ENCODE data around the gene GJC2.

The GJC2 gene

DNA sequence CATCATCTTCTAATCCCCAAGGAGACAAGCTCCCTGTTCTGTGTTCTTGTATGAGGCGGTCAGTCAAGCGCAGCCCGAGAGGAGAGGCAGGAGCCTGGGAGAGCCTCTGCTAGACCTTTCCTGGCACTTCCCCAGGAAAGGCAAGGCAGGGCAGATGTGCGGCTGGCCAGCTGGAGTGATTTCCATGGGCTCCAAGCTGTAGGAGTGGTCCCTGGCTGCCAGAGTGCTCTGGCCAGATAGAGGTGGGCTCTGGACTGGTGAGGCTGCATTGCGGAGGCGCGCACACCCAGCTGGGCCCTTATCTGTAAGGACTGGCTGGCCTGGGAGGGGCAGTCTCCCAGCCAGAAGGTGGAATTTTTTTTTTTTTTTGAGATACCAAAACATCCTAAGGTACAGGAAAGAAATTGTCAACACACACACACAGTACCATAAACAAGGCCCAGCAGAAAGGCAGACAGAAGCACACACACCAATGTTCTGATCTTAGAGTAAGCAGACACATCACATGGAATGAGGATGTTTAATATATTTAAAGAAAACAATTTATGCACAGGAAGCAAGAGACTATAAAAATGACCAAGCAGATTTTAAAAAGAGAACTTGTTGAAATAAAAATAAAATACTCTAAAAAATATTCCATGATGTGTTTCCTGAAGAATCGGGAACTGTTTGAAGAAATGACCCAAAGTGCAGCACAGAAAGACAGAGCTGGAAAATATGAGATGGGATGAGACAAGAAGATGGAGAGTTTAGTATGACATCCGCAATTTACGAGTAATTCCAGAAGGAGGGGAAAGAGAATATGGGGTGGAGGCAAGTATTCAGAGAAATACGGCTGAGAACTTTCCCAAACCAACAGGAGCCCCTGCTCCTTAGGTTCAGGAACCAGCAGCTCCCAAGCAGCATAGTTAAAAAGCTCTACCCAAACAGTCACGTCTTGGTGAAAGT is 29.3 kb downstream of the GJC2 start:
- no peak overlapping the region for H3K4me3 ChIP-seq (ENCODE audit: low read depth, low read length)
- H3K27ac ChIP-seq, result no peak overlapping the region
- TF ChIP-seq, protein P1, sequence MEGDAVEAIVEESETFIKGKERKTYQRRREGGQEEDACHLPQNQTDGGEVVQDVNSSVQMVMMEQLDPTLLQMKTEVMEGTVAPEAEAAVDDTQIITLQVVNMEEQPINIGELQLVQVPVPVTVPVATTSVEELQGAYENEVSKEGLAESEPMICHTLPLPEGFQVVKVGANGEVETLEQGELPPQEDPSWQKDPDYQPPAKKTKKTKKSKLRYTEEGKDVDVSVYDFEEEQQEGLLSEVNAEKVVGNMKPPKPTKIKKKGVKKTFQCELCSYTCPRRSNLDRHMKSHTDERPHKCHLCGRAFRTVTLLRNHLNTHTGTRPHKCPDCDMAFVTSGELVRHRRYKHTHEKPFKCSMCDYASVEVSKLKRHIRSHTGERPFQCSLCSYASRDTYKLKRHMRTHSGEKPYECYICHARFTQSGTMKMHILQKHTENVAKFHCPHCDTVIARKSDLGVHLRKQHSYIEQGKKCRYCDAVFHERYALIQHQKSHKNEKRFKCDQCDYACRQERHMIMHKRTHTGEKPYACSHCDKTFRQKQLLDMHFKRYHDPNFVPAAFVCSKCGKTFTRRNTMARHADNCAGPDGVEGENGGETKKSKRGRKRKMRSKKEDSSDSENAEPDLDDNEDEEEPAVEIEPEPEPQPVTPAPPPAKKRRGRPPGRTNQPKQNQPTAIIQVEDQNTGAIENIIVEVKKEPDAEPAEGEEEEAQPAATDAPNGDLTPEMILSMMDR (IDR thresholded peaks at IDR 0.05; ENCODE audit: low read depth, low read length, missing control alignments), result no peak
- in situ Hi-C loops (cut with HindIII; ENCODE audit: low pct_ligation_motif_present, low sequenced_read_pairs), result no loop called here
- DNase-seq, result no peak
- no peaks in the 10 kb centered on the region for H3K27me3 ChIP-seq (replicated peaks)
- peaks cover 4% of the 10 kb centered on the region for H3K36me3 ChIP-seq (replicated peaks)

DNA sequence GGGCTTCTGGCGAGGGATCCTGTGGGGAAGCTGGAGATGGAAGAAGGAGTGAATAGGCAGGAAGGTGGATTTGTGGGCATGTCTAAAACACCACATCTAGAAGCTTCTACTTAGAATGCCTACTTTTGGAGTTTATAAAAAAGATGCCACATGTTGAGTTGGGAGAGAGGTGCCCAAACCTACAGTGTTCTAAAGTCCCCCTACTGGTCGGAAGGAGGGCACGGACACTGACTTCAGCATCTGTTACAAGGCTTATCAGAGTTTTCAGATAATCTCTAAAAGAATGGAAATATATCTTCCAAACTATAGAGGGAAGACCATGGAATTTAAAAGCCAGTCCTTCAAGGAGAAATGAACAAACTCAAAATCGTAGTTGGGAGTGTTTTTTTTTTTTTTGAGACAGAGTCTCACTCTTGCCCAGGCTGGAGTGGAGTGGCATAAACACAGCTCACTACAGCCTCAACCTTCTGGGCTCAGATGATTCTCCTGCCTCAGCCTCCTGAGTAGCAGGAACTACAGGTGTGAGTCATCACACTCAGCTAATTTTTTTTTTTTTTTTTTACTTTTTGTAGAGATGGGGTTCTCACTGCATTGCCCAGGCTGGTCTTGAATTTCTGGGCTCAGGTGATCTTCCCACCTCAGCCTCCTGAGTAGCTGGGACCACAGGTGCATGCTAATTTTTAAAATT is 30.7 kb downstream of the GJC2 start:
- TF ChIP-seq, protein P1 (IDR thresholded peaks at IDR 0.05; ENCODE audit: low read depth, low read length, missing control alignments), result peak; percentile 38
- no peak for DNase-seq
- H3K27ac ChIP-seq, result no peak overlapping the region

DNA sequence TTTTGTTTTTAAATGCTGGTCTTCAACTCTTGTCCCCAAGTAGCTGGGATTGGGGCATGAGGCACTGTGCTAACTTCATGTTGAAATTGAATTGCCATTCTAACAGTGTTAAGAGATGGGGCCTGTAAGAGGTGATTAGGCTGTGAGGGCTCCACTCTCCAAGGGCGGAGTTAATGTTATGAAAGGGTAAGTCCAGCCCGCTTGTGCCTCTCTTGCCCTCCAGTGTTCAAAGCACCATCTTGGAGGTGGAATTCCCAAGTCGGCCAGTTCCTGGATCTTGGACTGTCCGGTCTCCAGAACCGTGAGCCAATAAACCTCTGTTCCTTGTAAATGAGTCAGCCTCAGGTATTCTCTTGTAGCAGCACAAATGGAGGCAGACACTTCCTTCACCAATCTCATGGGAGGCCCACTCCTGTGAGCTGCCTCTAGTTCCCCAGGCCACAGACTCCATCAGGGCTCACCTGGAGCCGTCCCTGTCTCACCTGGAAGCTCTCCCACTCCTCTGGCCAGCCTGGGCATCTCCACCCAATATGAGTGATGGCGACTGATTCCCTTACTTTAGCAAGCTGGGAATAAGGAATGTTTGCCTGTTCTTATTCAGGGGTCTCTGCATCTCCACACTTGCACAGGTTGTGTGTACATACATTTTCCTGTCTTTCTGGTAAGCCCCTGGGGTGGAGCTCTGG is 31.4 kb downstream of the GJC2 start:
- TF ChIP-seq, protein P1 (IDR thresholded peaks at IDR 0.05; ENCODE audit: low read depth, low read length, missing control alignments), result no peak
- H3K27me3 ChIP-seq (replicated peaks), result no peaks in the 10 kb centered on the region
- in situ Hi-C loops (cut with HindIII; ENCODE audit: low pct_ligation_motif_present, low sequenced_read_pairs), result no loop called here
- DNase-seq, result no peak
- no peaks in the 10 kb centered on the region for H3K36me3 ChIP-seq (replicated peaks)
- H3K4me3 ChIP-seq (ENCODE audit: low read depth, low read length), result no peak overlapping the region
- no peak overlapping the region for H3K27ac ChIP-seq

More for the DNA sequence above, 30.7 kb downstream of the GJC2 start:
- Histone ChIP-seq H3K27me3 (replicated peaks) (no peaks in the 10 kb centered on the region), H3K4me3 (ENCODE audit: low read depth, low read length) (no peak overlapping the region), H3K36me3 (replicated peaks) (no peaks in the 10 kb centered on the region)
- in situ Hi-C loops (cut with HindIII; ENCODE audit: low pct_ligation_motif_present, low sequenced_read_pairs), result no loop called here

DNA sequence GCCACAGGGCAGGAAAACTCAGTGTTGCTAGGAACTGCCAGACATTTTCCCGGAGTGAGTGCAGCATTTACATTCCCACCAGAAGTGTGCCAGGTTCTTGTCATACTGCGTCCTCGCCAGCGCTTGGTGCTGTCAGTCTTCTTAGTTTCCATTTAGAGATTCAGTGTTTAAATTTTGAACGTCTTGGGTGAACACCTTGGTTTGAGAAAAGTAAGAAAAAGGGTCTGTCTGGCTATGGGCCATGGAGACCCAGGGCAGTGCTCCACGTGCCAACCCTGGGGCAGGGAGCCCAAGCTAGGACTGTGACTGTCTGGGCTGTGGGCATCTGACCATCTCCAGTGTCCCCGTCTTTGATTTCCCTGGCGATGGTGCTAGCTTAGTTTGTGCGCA is 31.9 kb downstream of the GJC2 start:
- TF ChIP-seq, protein P1 (IDR thresholded peaks at IDR 0.05; ENCODE audit: low read depth, low read length, missing control alignments), result no peak
- H3K4me3 ChIP-seq (ENCODE audit: low read depth, low read length), result no peak overlapping the region
- no peaks in the 10 kb centered on the region for H3K27me3 ChIP-seq (replicated peaks)
- DNase-seq, result no peak
- H3K27ac ChIP-seq, result no peak overlapping the region
- in situ Hi-C loops (cut with HindIII; ENCODE audit: low pct_ligation_motif_present, low sequenced_read_pairs), result no loop called here
- H3K36me3 ChIP-seq (replicated peaks), result no peaks in the 10 kb centered on the region

DNA sequence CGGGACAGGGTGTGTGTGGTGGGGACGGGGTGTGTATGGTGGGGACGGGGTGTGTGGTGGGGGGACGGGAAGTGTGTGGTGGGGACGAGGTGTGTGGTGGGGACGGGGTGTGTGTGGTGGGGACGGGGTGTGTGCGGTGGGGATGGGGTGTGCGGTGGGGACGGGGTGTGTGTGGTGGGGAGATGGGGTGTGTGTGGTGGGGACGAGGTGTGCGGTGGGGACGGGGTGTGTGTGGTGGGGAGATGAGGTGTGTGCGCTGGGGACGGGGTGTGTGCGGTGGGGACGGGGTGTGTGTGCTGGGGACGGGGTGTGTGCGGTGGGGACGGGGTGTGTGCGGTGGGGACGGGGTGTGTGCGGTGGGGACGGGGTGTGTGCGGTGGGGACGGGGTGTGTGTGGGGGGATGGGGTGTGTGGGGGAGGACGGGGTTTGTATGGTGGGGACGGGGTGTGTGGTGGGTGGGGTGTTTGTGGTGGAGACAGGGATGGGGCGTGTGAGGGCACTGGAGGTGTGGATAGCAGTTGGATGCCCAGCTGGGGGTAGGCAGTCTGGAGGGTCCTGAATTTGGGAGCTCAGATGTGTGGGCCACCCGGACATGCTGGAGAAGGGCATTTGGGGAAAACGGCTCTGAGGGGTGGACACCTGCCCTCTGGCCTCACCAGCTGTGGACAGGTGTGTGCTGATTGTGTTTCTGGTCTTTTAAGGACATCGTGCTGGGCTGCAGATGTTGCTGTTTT is 32.7 kb downstream of the GJC2 start:
- in situ Hi-C loops (cut with HindIII; ENCODE audit: low pct_ligation_motif_present, low sequenced_read_pairs), result no loop called here
- TF ChIP-seq, protein P1 (IDR thresholded peaks at IDR 0.05; ENCODE audit: low read depth, low read length, missing control alignments), result no peak

More for the DNA sequence above, 32.7 kb downstream of the GJC2 start:
- no peak for DNase-seq
- Histone ChIP-seq H3K27me3 (replicated peaks) (no peaks in the 10 kb centered on the region), H3K27ac (no peak overlapping the region), H3K36me3 (replicated peaks) (no peaks in the 10 kb centered on the region), H3K4me3 (ENCODE audit: low read depth, low read length) (no peak overlapping the region)

All from brain microvascular endothelial cell (primary cell).